IgD-negative memory B cell (primary cell): ENCODE measurements around the gene AGR3. TPM values are rescaled to one million over a fixed set of nuclear protein-coding genes. Genes with fewer than 3 reads are reported as not detected.
A peak's percentile ranks its signal among the peaks of the same experiment; 100 is the strongest.

Experiments
- H3K27ac Mint-ChIP-seq, 3 donors: one replicate each; pipeline ENCODE4 v1.8.0; 2020 to 2022; ENCODE audit warnings: mild to moderate bottlenecking in 3 of 3, mixed read lengths in 3 of 3, moderate library complexity in 1 of 3
- H3K27me3 Mint-ChIP-seq: one replicate; pipeline ENCODE4 v1.8.0; 2021; ENCODE audit warnings: mixed read lengths
- H3K36me3 Mint-ChIP-seq: one replicate; pipeline ENCODE4 v1.8.0; 2020; ENCODE audit warnings: mild to moderate bottlenecking, mixed read lengths
- H3K4me1 Mint-ChIP-seq, 3 donors: one replicate each; pipeline ENCODE4 v1.8.0; 2020 to 2022; ENCODE audit warnings: mixed read lengths in 3 of 3, mild to moderate bottlenecking in 1 of 3
- H3K4me3 Mint-ChIP-seq, 4 donors: one replicate each; pipeline ENCODE4 v1.8.0; 2020 to 2022; ENCODE audit warnings: mild to moderate bottlenecking in 4 of 4, mixed read lengths in 4 of 4, moderate library complexity in 3 of 4
- H3K9me3 Mint-ChIP-seq, 3 donors: one replicate each; pipeline ENCODE4 v1.8.0; 2020 to 2021; ENCODE audit warnings: mixed read lengths in 3 of 3, mild to moderate bottlenecking in 1 of 3
- polyA plus RNA-seq: library from polyadenylated mRNA; unstranded; fragments of 300-500 nt; fragmentation: Illumina TruSeq; gene quantifications from one replicate; pipeline ENCODE4 v1.2.3, GENCODE V29; 2021

AGR3 gene
- polyA plus RNA-seq, 1 donor from 2014 or later: not detected

DNA sequence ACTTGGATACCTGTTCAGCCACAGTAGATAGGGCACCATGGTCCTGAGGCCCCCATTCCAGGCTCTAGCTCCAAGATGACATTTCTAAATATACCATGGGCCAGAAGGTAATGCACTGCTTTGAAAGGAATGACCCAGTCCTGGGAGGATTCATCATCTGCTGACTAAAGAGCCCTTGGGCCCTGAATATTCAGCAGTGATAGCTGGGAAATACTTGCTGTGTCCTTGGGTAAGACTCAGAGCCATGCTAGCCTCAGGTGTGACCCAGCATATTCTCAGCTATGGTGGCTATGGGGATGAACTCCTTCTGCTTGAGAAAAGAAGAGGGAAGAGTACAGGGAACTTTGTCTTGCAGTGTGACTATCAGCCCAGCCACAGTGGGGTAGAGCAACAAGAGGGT is 55.7 kb downstream of the AGR3 start:
- peaks cover 2 to 6% (median 5%) of the 10 kb centered on the region in 3 donors for H3K9me3 Mint-ChIP-seq
- H3K27ac Mint-ChIP-seq: no peak overlapping the region
- peaks cover 13% of the 10 kb centered on the region for H3K27me3 Mint-ChIP-seq
- no peak overlapping the region for H3K4me3 Mint-ChIP-seq
- no peaks in the 10 kb centered on the region for H3K4me1 Mint-ChIP-seq
- peaks cover 6% of the 10 kb centered on the region for H3K36me3 Mint-ChIP-seq

DNA sequence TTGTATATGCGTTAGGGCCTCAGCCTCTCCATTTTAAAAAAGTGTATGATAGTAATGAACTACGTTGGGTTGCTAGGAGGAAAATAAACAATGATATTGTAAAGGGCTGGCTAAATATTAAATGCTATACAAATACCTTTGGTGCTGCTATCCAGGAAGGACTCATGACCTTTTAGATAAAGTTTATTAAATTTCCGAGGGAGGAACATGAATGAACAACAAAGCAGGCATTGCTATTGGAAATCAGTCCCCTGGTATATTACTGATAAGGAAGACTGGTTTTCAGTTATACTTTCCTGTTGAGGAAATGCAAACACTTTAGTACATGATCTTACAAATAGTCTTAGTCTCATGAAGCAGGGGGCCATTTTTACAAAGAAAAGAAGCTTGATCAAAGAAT is 59.8 kb downstream of the AGR3 start:
- Mint-ChIP-seq H3K9me3 (no peaks in the 10 kb centered on the region), H3K4me1 (peaks cover under 1 to 3% (median under 1%) of the 10 kb centered on the region in 3 donors), H3K27me3 (peaks cover 8% of the 10 kb centered on the region), H3K36me3 (peaks cover 2% of the 10 kb centered on the region), H3K27ac (no peak overlapping the region), H3K4me3 (no peak overlapping the region)

DNA sequence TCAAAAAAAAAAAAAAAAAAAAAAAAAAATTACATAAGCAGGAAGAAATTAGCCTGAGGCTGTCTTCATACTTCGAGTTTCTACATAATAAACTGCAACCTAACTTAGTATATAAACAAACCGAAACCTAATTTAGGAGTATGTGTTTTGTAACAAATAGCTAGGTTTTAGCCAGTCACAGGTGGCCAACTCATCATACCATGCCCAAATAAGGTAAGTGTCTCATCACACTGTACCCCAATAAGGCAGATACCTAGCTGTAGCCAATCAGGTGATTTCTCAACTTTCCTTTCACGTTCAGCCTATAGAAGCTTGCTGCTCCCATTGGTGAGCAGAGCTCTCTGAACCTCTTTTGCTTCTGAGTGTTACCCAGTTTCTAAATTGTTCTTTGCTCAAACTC is 63.1 kb downstream of the AGR3 start:
- Mint-ChIP-seq H3K9me3 (no peaks in the 10 kb centered on the region), H3K36me3 (peaks cover 2% of the 10 kb centered on the region), H3K4me3 (no peak overlapping the region), H3K4me1 (peaks cover 7 to 8% (median 8%) of the 10 kb centered on the region in 3 donors), H3K27me3 (peaks cover 5% of the 10 kb centered on the region), H3K27ac (no peak overlapping the region)

DNA sequence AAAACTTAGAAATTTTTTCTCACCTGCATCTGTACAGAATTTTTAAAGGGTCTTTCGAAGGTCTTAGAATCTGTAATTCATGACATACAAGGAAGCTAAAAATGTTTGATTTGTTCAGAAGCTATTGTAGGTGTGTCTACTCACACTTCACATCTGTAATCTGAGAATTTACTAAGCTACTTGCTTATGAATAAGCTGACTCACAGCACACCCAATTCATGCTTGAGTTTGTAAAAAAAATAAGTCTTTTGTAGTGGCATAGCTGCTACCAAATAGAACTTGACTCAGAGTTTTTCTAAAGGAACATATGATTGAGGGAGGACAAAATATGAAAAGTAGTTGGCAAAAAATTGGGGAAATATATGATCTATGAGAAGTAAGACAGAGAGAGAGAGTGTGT is 64.2 kb downstream of the AGR3 start:
- no peaks in the 10 kb centered on the region for H3K9me3 Mint-ChIP-seq
- H3K36me3 Mint-ChIP-seq: peaks cover 2% of the 10 kb centered on the region
- H3K4me1 Mint-ChIP-seq: peaks cover 7 to 8% (median 8%) of the 10 kb centered on the region in 3 donors
- peaks cover 5% of the 10 kb centered on the region for H3K27me3 Mint-ChIP-seq
- H3K4me3 Mint-ChIP-seq: no peak overlapping the region
- no peak overlapping the region for H3K27ac Mint-ChIP-seq

DNA sequence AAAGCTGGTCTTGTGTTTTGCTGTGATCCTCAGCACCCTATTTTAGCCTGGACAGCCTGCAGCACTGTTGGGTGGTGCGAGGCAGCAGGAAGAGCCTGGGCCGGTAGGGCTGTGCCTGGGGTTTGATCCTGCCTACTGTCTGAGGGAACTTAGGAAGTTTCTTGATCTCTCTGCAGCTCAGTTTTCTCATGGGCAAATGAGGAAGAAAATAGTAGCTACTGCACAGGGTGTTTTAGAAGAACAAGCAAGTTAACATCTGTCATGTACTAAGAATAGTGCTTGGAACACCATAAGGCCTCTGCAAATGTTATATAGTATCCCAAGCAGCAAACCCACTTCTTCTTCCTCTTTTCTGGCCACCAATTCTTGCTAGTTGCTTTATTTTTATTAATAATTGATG is 65.0 kb downstream of the AGR3 start:
- Mint-ChIP-seq H3K4me1 (peaks cover 7 to 8% (median 8%) of the 10 kb centered on the region in 3 donors), H3K9me3 (no peaks in the 10 kb centered on the region), H3K36me3 (peaks cover 2% of the 10 kb centered on the region), H3K27ac (peak overlapping the region in 1 of 3 donors; percentile 76), H3K27me3 (no peaks in the 10 kb centered on the region), H3K4me3 (peak overlapping the region in 1 of 4 donors; percentile 63)

DNA sequence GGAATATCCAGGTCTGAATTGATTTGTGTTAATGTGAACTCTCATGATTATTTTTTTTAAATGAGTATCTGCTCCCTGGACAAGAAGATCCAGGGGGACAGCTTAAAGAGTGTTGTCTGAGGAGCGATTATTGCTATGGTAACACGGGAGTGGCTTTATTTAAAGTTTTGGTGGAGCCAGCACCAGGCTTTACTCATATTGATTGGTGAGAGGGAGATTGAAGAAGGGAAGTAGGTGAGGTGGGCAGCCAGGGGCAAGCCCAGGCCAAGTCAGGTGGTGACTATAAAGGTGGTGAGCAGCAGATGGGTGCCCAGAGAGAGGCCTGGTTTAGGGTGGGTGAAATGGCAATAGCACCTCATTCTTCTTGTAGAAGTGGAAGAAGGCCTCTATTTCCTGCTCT is 66.8 kb downstream of the AGR3 start:
- H3K27me3 Mint-ChIP-seq: no peaks in the 10 kb centered on the region
- H3K4me3 Mint-ChIP-seq: no peak overlapping the region
- H3K9me3 Mint-ChIP-seq: no peaks in the 10 kb centered on the region
- peak overlapping the region in 1 of 3 donors; percentile 62 for H3K27ac Mint-ChIP-seq
- no peaks in the 10 kb centered on the region for H3K36me3 Mint-ChIP-seq
- peaks cover 7 to 8% (median 8%) of the 10 kb centered on the region in 3 donors for H3K4me1 Mint-ChIP-seq

DNA sequence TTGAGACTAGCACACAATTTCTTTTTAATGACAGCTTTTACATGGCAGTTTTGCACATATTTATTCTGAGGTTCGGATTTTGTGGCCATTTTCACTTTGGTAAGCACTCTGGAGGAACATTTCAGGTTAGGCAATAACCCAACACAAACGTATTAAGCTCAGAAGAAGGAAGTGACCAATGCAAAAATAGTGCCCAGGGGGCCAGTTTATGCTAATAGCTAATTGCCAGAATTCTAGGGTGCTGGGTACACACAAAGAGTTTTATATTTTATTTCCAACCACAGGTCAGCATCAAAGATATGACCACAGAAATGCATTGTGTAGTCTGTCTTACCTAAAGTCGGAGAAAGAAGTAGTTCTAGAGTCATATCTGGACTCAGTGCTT is 68.6 kb downstream of the AGR3 start:
- H3K27ac Mint-ChIP-seq: no peak overlapping the region

DNA sequence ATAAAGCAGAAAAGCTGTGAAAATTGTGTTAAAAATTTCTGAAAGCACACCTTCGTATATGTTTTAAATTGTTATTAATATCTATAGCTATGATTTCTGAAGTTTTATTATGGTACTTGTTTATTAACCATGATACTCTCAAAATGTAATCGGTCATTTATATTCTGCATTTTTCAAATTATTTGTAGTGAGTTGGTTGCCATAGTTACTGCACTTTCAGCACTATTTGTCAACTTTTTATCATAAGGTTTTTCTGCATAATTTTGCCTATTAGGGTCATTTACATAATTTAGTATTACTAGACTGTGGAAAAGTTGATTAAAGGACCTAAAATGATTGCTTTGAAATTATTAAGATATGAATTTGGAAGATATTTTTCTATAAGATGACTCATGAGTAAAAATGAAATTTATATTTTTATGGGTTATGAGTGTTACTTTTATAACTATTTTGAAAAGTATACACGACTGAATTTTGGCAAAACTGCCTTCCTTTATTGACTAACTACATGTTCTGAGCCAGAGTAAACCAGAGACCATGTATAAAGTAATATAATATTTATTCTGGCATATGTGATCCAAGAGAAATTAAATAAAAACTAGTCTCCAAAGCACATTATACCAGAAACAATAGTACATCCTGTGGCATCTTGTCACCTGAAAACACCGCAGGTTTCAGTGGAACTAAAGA is 69.1 kb downstream of the AGR3 start:
- Mint-ChIP-seq H3K4me1 (peaks cover 5 to 8% (median 8%) of the 10 kb centered on the region in 3 donors), H3K36me3 (no peaks in the 10 kb centered on the region), H3K27me3 (no peaks in the 10 kb centered on the region), H3K4me3 (no peak overlapping the region), H3K9me3 (no peaks in the 10 kb centered on the region), H3K27ac (no peak overlapping the region)

More for the DNA sequence above, 68.6 kb downstream of the AGR3 start:
- H3K27me3 Mint-ChIP-seq: no peaks in the 10 kb centered on the region
- H3K4me1 Mint-ChIP-seq: peaks cover 7 to 8% (median 8%) of the 10 kb centered on the region in 3 donors
- H3K4me3 Mint-ChIP-seq: no peak overlapping the region
- no peaks in the 10 kb centered on the region for H3K9me3 Mint-ChIP-seq
- no peaks in the 10 kb centered on the region for H3K36me3 Mint-ChIP-seq

DNA sequence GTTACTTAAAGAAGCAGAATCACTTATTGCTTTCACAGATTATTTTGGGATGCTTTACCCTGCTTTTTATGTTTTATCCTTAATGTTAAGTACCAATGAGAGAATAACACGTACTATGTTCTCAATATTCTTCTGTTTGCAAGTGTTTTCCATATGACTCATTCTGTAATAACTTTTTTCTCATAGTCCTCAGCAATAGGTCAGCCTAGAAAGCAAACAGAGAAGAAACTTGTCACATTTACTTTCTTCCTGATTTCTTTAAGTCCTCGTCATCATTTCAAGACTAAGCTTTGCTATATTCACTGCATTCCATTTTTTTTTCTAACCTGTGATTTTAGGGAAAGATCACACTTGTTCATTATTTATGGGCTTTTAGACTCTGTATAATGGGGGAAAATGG is 70.2 kb downstream of the AGR3 start:
- no peak overlapping the region for H3K27ac Mint-ChIP-seq
- no peaks in the 10 kb centered on the region for H3K36me3 Mint-ChIP-seq
- no peaks in the 10 kb centered on the region for H3K9me3 Mint-ChIP-seq
- peaks cover 0 to 3% (median 2%) of the 10 kb centered on the region in 3 donors for H3K4me1 Mint-ChIP-seq
- no peaks in the 10 kb centered on the region for H3K27me3 Mint-ChIP-seq
- H3K4me3 Mint-ChIP-seq: no peak overlapping the region

DNA sequence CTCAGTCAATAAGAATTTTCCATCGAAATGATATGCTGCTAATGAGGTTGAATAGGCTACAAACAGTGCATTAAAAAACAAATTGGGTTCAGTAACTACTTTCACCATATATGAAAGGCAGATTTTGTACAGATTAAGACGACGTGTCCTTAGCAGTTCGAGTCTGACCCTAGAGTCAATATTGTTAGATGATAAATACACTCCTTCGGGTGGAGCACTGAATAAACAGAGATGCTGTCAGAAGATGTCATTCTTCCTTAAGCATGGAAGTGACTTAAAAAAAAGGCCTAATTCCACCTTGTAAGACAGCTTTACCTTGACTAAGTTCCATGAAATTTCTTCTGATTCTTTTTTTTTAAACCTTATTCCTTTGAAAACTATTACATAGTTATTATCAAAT is 71.2 kb downstream of the AGR3 start:
- H3K36me3 Mint-ChIP-seq: no peaks in the 10 kb centered on the region
- H3K27ac Mint-ChIP-seq: no peak overlapping the region
- no peaks in the 10 kb centered on the region for H3K9me3 Mint-ChIP-seq
- no peak overlapping the region for H3K4me3 Mint-ChIP-seq
- H3K4me1 Mint-ChIP-seq: no peaks in the 10 kb centered on the region
- H3K27me3 Mint-ChIP-seq: no peaks in the 10 kb centered on the region

DNA sequence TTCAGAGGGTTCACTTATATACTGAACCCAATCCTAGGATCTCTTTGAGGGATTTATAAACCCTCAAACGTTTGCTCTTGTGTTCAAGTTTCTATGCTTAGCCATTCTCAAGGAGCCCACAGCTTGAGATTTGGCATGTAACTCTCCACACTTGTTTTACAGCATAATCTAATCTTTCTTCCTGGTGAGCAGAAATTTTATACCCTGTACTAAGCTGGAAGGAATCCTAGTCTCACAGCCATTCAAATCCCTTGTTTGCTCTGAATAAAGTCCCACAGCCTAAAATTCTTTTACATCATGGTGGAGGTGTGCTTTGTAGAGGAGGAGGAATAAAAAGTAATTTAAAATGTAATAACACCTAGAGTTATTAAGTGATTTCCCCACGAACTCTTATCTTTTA is 71.7 kb downstream of the AGR3 start:
- Mint-ChIP-seq H3K4me1 (no peaks in the 10 kb centered on the region), H3K9me3 (no peaks in the 10 kb centered on the region), H3K27ac (no peak overlapping the region), H3K27me3 (peaks cover under 1% of the 10 kb centered on the region), H3K36me3 (no peaks in the 10 kb centered on the region), H3K4me3 (no peak overlapping the region)

Other genes with a start within 250 kb of the AGR3 start
- gene ANKMY2, start 236.2 kb downstream of the AGR3 start, polyA plus RNA-seq: 16.9 TPM
- gene BZW2, start 235.8 kb downstream of the AGR3 start, polyA plus RNA-seq: 43.8 TPM
- gene TSPAN13, start 128.2 kb downstream of the AGR3 start, polyA plus RNA-seq: 72.8 TPM
- gene AGR2, start 77.0 kb downstream of the AGR3 start, polyA plus RNA-seq: not detected